Thyroid gland (tissue), 4 donors: ENCODE results near the gene ST3GAL3.

ENCODE experiments used
- CTCF ChIP-seq, 6 experiments: fragments of 200-600 bp in 3 of 6; fragments of 450-650 bp in 3 of 6; sonication (generic) in 3 of 6; IDR thresholded peaks; one replicate each; pipeline ENCODE4 v1.5.1; 2016 to 2019; ENCODE audit warnings: antibody characterized with exemption in 6 of 6, mild to moderate bottlenecking in 2 of 6, inconsistent platforms in 1 of 6, moderate library complexity in 1 of 6
- POLR2A ChIP-seq, 2 donors: fragments of 450-650 bp; IDR thresholded peaks; one replicate each; pipeline ENCODE4 v1.6.1; 2017; ENCODE audit warnings: antibody characterized with exemption in 2 of 2, mild to moderate bottlenecking in 2 of 2, moderate library complexity in 1 of 2

GRCh38 chr1:43971336-43971980, 264.1 kb downstream of the ST3GAL3 start:
- TF ChIP-seq CTCF (IDR thresholded peaks at IDR 0.05) (no peak), POLR2A (IDR thresholded peaks at IDR 0.05) (no peak)
